HFFc6 (cell line): ENCODE measurements around the gene RAC2. TPM values are rescaled to one million over a fixed set of nuclear protein-coding genes. Genes with fewer than 3 reads are reported as not detected.

Experiments
- DNase-seq: peaks from one replicate; pipeline ENCODE4 v3.0.0-alpha.2; 2018
- H3K27ac Mint-ChIP-seq: 2 replicates; pipeline ENCODE4 v1.8.0; 2020; ENCODE audit warnings: mild to moderate bottlenecking, mixed read lengths
- H3K27me3 Mint-ChIP-seq: 2 replicates; pipeline ENCODE4 v1.8.0; 2021; ENCODE audit warnings: mild to moderate bottlenecking, moderate library complexity, mixed read lengths; ENCODE audit not compliant: insufficient read depth
- H3K36me3 Mint-ChIP-seq: 2 replicates; pipeline ENCODE4 v1.8.0; 2021; ENCODE audit warnings: low read depth, mixed read lengths
- H3K4me1 Mint-ChIP-seq: 2 replicates; pipeline ENCODE4 v1.8.0; 2020; ENCODE audit warnings: low read depth, mixed read lengths
- H3K4me3 Mint-ChIP-seq: 2 replicates; pipeline ENCODE4 v1.8.0; 2020; ENCODE audit warnings: mild to moderate bottlenecking, moderate library complexity, mixed read lengths
- H3K9me3 Mint-ChIP-seq: 2 replicates; pipeline ENCODE4 v1.8.0; 2020; ENCODE audit warnings: mild to moderate bottlenecking, mixed read lengths
- total RNA-seq, 6 experiments: library from RNA; stranded (reverse); fragmentation: NEBNext Ultra II Directional; extraction: Animal tissue kit (Norgen Biotek cat#: 25700); gene quantifications; 2 replicates in 1 of 6; 3 replicates in 5 of 6; pipeline ENCODE4 v1.2.3, GENCODE V29; 2021
- TF ChIP-seq, protein P1 (sequence below): fragments of 200-600 bp; sonication (generic); IDR thresholded peaks from 2 replicates; pipeline ENCODE4 v1.5.0; 2021; ENCODE audit warnings: antibody characterized with exemption, mild to moderate bottlenecking

RAC2 gene
- total RNA-seq, 6 experiments from 2014 or later: 29.9 to 57.2 (median 53.5) TPM

- no peak overlapping the region for H3K4me3 Mint-ChIP-seq
- TF ChIP-seq, protein P1, sequence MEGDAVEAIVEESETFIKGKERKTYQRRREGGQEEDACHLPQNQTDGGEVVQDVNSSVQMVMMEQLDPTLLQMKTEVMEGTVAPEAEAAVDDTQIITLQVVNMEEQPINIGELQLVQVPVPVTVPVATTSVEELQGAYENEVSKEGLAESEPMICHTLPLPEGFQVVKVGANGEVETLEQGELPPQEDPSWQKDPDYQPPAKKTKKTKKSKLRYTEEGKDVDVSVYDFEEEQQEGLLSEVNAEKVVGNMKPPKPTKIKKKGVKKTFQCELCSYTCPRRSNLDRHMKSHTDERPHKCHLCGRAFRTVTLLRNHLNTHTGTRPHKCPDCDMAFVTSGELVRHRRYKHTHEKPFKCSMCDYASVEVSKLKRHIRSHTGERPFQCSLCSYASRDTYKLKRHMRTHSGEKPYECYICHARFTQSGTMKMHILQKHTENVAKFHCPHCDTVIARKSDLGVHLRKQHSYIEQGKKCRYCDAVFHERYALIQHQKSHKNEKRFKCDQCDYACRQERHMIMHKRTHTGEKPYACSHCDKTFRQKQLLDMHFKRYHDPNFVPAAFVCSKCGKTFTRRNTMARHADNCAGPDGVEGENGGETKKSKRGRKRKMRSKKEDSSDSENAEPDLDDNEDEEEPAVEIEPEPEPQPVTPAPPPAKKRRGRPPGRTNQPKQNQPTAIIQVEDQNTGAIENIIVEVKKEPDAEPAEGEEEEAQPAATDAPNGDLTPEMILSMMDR: no peak
- no peak for DNase-seq
- H3K27ac Mint-ChIP-seq: no peak overlapping the region
- H3K27me3 Mint-ChIP-seq: peaks cover 2% of the 10 kb centered on the region
- H3K9me3 Mint-ChIP-seq: no peaks in the 10 kb centered on the region; the same call in 1 of the 2 replicates
- no peaks in the 10 kb centered on the region; the same call in 1 of the 2 replicates for H3K36me3 Mint-ChIP-seq
- H3K4me1 Mint-ChIP-seq: peaks cover 36% of the 10 kb centered on the region
These were observed 17.6 kb downstream of the RAC2 start for GRCh38 chr22:37226514-37226913.

DNA sequence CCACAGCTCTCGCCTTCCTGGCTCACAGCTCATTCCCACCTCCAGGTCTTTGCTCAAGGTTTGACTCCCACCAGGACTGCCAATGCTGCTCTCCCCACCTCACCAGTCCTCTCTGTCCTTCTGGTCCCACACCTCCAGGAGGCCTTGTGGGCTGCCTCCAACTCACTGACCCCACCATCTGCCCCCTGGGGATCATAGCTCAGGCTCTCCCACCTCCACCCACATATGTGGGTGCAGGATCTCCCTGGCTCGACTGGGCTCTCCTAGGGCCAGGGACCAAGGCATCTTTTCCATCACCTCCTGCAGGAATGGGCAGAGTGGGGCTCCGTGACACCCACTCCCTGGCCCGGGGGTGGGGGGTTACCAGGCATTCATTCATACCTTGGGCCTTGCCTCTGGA, 18.0 kb downstream of the RAC2 start:
- H3K9me3 Mint-ChIP-seq: no peaks in the 10 kb centered on the region; the same call in 1 of the 2 replicates
- TF ChIP-seq, protein P1: no peak
- DNase-seq: no peak
- H3K27me3 Mint-ChIP-seq: peaks cover 4% of the 10 kb centered on the region
- no peaks in the 10 kb centered on the region; the same call in 1 of the 2 replicates for H3K36me3 Mint-ChIP-seq
- peaks cover 32% of the 10 kb centered on the region for H3K4me1 Mint-ChIP-seq
- no peak overlapping the region for H3K4me3 Mint-ChIP-seq
- no peak overlapping the region for H3K27ac Mint-ChIP-seq

DNA sequence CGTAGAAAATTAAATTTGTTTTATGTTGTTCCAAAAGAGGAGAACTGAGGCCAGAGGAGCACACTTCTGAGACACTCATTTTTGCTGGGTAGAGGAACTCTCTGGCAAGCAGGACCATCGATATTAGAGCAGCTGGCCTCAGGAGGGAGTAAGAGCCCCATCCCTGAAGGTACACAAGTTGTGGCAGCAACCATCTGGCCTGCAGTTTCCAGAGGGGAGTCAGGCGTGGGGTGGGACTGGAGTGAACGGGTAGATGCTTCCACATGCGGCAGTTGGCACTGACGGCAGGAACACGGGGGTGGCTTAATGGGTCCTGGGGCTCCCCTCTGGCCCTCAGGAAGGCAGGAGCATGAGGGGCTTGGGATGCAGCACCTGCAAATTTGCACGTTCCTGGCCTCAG, 18.6 kb downstream of the RAC2 start:
- no peaks in the 10 kb centered on the region; the same call in 1 of the 2 replicates for H3K9me3 Mint-ChIP-seq

GRCh38 chr22:37224757-37225420, 19.2 kb downstream of the RAC2 start:
- no peak for DNase-seq
- Mint-ChIP-seq H3K9me3 (no peaks in the 10 kb centered on the region; the same call in 1 of the 2 replicates), H3K27me3 (peaks cover 8% of the 10 kb centered on the region), H3K27ac (no peak overlapping the region), H3K4me3 (no peak overlapping the region), H3K36me3 (no peaks in the 10 kb centered on the region; the same call in 1 of the 2 replicates), H3K4me1 (peaks cover 20% of the 10 kb centered on the region)
- TF ChIP-seq, protein P1: no peak

More for the DNA sequence above, 18.6 kb downstream of the RAC2 start:
- Mint-ChIP-seq H3K27me3 (peaks cover 5% of the 10 kb centered on the region), H3K4me3 (no peak overlapping the region), H3K4me1 (peaks cover 26% of the 10 kb centered on the region), H3K27ac (no peak overlapping the region), H3K36me3 (no peaks in the 10 kb centered on the region; the same call in 1 of the 2 replicates)
- TF ChIP-seq, protein P1: no peak
- DNase-seq: no peak

DNA sequence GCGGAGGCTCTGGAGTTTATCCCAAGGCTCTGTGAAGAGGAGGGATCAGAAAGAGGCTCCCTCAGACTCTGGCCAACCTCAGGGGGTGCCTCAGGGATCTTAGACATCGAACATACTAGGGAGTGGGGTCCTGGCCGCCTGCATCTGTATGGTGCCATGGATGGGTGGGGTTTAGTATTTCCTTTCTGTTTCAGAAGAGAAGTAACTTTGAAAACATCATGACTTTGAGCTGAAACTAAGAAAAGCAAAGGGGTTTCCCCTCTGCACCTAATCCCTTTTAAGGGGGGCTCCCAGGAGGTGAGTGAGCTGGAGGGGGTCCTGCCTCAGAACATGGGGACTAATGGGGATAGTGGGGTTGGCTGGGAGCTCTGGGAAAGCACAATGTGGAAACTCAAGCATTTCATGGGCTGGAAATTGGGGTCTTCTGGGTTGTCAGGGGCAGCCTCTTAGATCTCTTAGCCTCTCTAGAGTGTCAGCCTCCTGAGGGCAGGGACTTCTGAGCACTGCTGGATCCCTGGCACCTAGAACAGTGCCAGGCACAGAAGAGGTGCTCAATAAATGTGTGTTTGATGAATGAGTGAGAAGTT, 20.0 kb downstream of the RAC2 start:
- no peak for DNase-seq
- Mint-ChIP-seq H3K4me1 (peaks cover 12% of the 10 kb centered on the region), H3K9me3 (no peaks in the 10 kb centered on the region; the same call in 1 of the 2 replicates), H3K27ac (no peak overlapping the region), H3K36me3 (no peaks in the 10 kb centered on the region; the same call in 1 of the 2 replicates), H3K27me3 (peaks cover 12% of the 10 kb centered on the region), H3K4me3 (no peak overlapping the region)
- TF ChIP-seq, protein P1: no peak
